ENCODE measurements around the gene CMSS1.

DNA sequence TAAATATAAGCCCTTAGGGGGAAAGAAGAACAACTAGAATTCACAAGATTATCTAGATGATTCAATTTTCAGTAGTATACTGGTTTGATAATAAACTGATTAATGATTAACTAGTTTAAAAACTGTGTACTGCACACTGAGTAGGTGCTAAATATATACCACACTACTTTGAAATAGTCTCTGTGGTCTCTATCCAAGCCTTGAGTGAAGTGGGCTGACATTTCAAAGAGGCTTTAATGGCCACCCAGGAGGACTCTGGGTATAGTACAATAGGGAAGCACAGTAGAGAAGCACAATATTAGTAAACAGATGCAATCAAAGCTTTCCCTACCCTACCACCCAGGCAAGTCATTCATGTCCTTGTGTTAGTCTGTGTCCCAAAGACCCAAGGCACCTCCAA, 249.9 kb downstream of the CMSS1 start:
- TF ChIP-seq POLR2AphosphoS5 (IDR thresholded peaks at IDR 0.05; ENCODE audit: low read depth, low read length) = no peak
- no peak for TF ChIP-seq CTCF (IDR thresholded peaks at IDR 0.05 in 2 of 3, conservative IDR thresholded peaks at IDR 0.05 in 1 of 3; ENCODE audit: borderline replicate concordance in 1 of 3, insufficient read depth in 1 of 3, low read depth in 2 of 3, low read length in 2 of 3)
- no peak for TF ChIP-seq EZH2phosphoT487 (IDR thresholded peaks at IDR 0.05; ENCODE audit: borderline replicate concordance)
- no peak for TF ChIP-seq POLR2A (IDR thresholded peaks at IDR 0.05; ENCODE audit: borderline replicate concordance, extremely low read depth, insufficient read depth, insufficient read length)
- TF ChIP-seq, protein P1, sequence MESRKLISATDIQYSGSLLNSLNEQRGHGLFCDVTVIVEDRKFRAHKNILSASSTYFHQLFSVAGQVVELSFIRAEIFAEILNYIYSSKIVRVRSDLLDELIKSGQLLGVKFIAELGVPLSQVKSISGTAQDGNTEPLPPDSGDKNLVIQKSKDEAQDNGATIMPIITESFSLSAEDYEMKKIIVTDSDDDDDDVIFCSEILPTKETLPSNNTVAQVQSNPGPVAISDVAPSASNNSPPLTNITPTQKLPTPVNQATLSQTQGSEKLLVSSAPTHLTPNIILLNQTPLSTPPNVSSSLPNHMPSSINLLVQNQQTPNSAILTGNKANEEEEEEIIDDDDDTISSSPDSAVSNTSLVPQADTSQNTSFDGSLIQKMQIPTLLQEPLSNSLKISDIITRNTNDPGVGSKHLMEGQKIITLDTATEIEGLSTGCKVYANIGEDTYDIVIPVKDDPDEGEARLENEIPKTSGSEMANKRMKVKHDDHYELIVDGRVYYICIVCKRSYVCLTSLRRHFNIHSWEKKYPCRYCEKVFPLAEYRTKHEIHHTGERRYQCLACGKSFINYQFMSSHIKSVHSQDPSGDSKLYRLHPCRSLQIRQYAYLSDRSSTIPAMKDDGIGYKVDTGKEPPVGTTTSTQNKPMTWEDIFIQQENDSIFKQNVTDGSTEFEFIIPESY (IDR thresholded peaks at IDR 0.05; ENCODE audit: extremely low read depth, insufficient replicate concordance, low read length) = no peak
- TF ChIP-seq EGR1 (IDR thresholded peaks at IDR 0.05; ENCODE audit: low read depth) = no peak
- TF ChIP-seq EZH2 (IDR thresholded peaks at IDR 0.05) = no peak
- TF ChIP-seq, protein P2, sequence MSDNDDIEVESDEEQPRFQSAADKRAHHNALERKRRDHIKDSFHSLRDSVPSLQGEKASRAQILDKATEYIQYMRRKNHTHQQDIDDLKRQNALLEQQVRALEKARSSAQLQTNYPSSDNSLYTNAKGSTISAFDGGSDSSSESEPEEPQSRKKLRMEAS (IDR thresholded peaks at IDR 0.05) = no peak
- no peak for TF ChIP-seq SRF (IDR thresholded peaks at IDR 0.05; ENCODE audit: low read depth)
- TF ChIP-seq REST (IDR thresholded peaks at IDR 0.05; ENCODE audit: low read depth) = no peak
- no peak for TF ChIP-seq CEBPB (IDR thresholded peaks at IDR 0.05; ENCODE audit: low read depth)
- TF ChIP-seq ZFX (IDR thresholded peaks at IDR 0.05) = no peak
- TF ChIP-seq SP1 (IDR thresholded peaks at IDR 0.05; ENCODE audit: low read depth) = no peak
- TF ChIP-seq SIN3A (IDR thresholded peaks at IDR 0.05; ENCODE audit: low read depth) = no peak
